ENCODE data around the gene PHETA1.

- TF ChIP-seq HOXA9 (CRISPR knock-in tag; IDR thresholded peaks at IDR 0.05; ENCODE audit: borderline replicate concordance) = no peak
- no peak for TF ChIP-seq SRF (IDR thresholded peaks at IDR 0.05; ENCODE audit: low read depth, low read length)
- no peak for TF ChIP-seq NFE2L1 (CRISPR knock-in tag; IDR thresholded peaks at IDR 0.05; ENCODE audit: borderline replicate concordance)
- TF ChIP-seq ZNF431 (CRISPR knock-in tag; IDR thresholded peaks at IDR 0.05; ENCODE audit: borderline replicate concordance, low read depth) = no peak
- no peak for TF ChIP-seq EP300 (IDR thresholded peaks at IDR 0.05; ENCODE audit: low read depth in 2 of 2, low read length in 2 of 2)
- TF ChIP-seq EP300 (CRISPR knock-in tag; IDR thresholded peaks at IDR 0.05; ENCODE audit: borderline replicate concordance) = no peak
- TF ChIP-seq ZC3H4 (CRISPR knock-in tag; IDR thresholded peaks at IDR 0.05; ENCODE audit: borderline replicate concordance) = no peak
- TF ChIP-seq TCF7L2 (IDR thresholded peaks at IDR 0.05; ENCODE audit: low read depth, low read length) = no peak
- no peak for TF ChIP-seq ZNF496 (CRISPR knock-in tag; IDR thresholded peaks at IDR 0.05; ENCODE audit: insufficient replicate concordance)
- TF ChIP-seq SUZ12 (IDR thresholded peaks at IDR 0.05; ENCODE audit: low read depth, low read length) = no peak
- TF ChIP-seq CBX5 (CRISPR knock-in tag; IDR thresholded peaks at IDR 0.05; ENCODE audit: borderline replicate concordance) = no peak
- TF ChIP-seq BHLHE40 (IDR thresholded peaks at IDR 0.05; ENCODE audit: low read length) = no peak
These were observed 37.8 kb downstream of the PHETA1 start for GRCh38 chr12:111330800-111331752.
